Fibroblast of mammary gland (primary cell): ENCODE data around the gene TTYH2.
"Not testable (repeated sequence)": the region's sequence is repeated elsewhere in the genome, so short reads cannot be mapped to it uniquely, and the experiment has no call there.

Experiments
- DNase-seq: peaks from one replicate; pipeline ENCODE4 v3.0.0-alpha.2; 2010; ENCODE audit warnings: low read depth
- H3K4me3 ChIP-seq: 2 replicates; pipeline ENCODE4 v1.5.1; 2011; ENCODE audit warnings: low read depth, mild to moderate bottlenecking, low read length, moderate library complexity; ENCODE audit not compliant: control insufficient read depth
- TF ChIP-seq, protein P1 (sequence below): conservative IDR thresholded peaks from 2 replicates; pipeline ENCODE4 v1.5.1; 2011; ENCODE audit warnings: low read depth, low read length, inconsistent platforms; ENCODE audit not compliant: control insufficient read depth, insufficient read depth

Gene TTYH2

DNA sequence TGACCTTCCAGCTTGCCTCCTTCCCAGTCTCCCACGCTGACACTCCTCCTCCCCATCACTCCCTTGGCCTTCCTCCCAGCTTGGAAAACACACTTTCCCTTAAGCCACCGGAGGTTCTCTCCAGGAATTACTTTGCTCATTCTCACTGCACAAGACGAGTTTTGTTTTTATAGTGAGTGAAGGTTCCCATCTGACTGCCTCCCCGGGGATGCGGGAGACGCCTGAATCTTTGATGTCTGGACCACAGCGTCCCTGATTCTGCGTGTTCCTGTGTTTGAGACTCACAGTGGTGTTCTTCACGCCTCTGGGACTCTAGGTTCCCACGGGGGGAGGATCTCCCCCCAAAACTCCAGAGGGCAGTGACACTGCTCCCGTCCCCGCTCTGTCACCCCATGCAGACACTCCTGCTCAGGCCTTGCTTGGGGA lies 62.7 kb downstream of the TTYH2 start:
- peak; percentile 64 for DNase-seq
- TF ChIP-seq, protein P1, sequence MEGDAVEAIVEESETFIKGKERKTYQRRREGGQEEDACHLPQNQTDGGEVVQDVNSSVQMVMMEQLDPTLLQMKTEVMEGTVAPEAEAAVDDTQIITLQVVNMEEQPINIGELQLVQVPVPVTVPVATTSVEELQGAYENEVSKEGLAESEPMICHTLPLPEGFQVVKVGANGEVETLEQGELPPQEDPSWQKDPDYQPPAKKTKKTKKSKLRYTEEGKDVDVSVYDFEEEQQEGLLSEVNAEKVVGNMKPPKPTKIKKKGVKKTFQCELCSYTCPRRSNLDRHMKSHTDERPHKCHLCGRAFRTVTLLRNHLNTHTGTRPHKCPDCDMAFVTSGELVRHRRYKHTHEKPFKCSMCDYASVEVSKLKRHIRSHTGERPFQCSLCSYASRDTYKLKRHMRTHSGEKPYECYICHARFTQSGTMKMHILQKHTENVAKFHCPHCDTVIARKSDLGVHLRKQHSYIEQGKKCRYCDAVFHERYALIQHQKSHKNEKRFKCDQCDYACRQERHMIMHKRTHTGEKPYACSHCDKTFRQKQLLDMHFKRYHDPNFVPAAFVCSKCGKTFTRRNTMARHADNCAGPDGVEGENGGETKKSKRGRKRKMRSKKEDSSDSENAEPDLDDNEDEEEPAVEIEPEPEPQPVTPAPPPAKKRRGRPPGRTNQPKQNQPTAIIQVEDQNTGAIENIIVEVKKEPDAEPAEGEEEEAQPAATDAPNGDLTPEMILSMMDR, result no peak
- no peak overlapping the region for H3K4me3 ChIP-seq

DNA sequence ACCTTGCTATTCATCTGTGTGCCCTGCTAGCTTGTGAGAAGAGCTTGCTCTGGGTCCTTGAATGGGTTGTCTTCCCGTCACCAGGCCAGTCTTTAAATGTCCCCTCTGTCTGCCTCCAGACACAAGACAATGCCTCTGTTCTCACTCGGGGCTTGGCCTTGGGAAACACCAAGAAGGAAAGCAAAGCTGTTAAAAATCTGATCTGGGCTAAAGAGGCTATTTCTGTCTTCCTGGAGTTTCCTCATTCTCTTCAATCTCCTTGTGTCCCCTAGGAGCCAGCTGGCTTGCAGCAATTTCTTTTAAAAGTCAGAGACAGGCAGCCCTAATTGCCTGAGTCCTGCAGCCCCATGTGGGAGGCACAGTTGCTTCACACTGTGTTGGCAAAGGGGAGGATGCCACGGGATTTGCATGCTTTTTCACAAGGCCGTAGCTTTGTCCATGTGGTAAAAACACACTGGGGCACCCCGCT lies 63.2 kb downstream of the TTYH2 start:
- no peak overlapping the region for H3K4me3 ChIP-seq
- DNase-seq, result peak; percentile 26
- TF ChIP-seq, protein P1, result no peak

- H3K4me3 ChIP-seq, result no peak overlapping the region
- no peak for DNase-seq
- TF ChIP-seq, protein P1, result no peak
These were observed 64.6 kb downstream of the TTYH2 start for GRCh38 chr17:74277935-74278334.

DNA sequence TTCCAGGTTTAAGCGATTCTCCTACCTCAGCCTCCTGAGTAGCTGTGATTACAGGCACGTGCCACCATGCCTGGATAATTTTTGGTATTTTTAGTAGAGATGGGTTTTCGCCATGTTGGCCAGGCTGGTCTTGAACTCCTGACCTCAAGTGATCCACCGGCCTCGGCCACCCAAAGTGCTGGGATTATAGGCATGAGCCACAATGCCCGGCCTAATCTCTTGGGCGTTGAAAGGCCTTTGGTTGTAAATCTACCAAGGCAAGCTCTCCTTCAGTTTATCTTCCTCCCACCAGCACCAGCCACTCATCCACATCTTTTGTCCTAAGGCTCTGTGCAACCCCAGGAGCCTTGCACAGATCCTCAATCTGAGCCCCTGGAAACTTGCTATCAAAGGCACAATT lies 66.2 kb downstream of the TTYH2 start:
- not testable (repeated sequence) for DNase-seq, H3K4me3 ChIP-seq

- no peak overlapping the region for H3K4me3 ChIP-seq
- DNase-seq, result no peak
- TF ChIP-seq, protein P1, result no peak
These were observed 66.7 kb downstream of the TTYH2 start for GRCh38 chr17:74280093-74280513.

- DNase-seq, result no peak
- TF ChIP-seq, protein P1, result no peak
- no peak overlapping the region for H3K4me3 ChIP-seq
These were observed 68.4 kb downstream of the TTYH2 start for GRCh38 chr17:74281799-74282198.

- DNase-seq, H3K4me3 ChIP-seq: not testable (repeated sequence)
These were observed 68.9 kb downstream of the TTYH2 start for GRCh38 chr17:74282274-74282586.

- TF ChIP-seq, protein P1, result no peak
- H3K4me3 ChIP-seq, result no peak overlapping the region
- peak; percentile 16 for DNase-seq
These were observed 69.4 kb downstream of the TTYH2 start for GRCh38 chr17:74282587-74283370.
